ENCODE data around the gene GSTT2B. TPM values are rescaled to one million over a fixed set of nuclear protein-coding genes. Genes with fewer than 3 reads are reported as not detected.
"Not testable (repeated sequence)": the region's sequence is repeated elsewhere in the genome, so short reads cannot be mapped to it uniquely, and the experiment has no call there.

Gene GSTT2B
- total RNA-seq, 2 experiments from 2014 or later = not detected

DNA sequence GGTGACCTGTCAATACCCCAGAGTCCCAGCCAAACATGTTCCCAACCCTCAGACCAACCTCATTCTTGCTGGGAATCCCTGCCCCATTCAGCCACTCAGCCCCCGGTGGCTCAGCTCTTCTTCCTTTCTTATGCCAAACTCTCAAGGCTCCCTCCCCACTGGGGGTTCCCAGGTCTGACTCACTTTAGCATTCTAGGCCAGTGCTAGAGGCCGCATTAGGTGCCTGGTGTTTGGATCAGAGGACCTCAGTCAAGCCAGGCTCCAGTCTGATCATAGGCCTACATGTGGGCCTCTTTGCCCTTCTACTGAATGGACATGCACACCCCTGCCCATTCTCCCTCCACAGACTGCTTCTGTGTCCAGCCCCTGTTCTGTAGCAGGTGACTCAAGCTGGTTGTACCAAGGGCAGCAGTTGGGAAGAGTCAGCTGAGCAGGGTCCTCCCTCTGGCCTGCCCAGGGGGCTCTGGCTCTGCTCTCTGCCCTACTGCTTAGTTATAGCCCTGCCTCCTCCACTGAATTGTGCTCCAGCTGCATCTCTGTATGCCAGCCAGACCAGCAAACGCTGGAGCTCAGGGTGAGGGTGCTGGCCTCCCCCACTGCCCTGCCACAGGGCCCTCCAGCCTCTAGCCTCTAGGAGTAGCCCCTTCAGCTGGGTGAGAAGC is 28.7 kb upstream of the GSTT2B start:
- DNase-seq (ENCODE audit: low spot score); H3K9me2 ChIP-seq (ENCODE audit: insufficient read depth, low read length); BruUV-seq (replicated peaks); H3K4me3 ChIP-seq (ENCODE audit: low read depth, low read length, poor library complexity, severe bottlenecking); H3K27ac ChIP-seq (ENCODE audit: low read depth, low read length, poor library complexity, severe bottlenecking); H3K4me1 ChIP-seq (ENCODE audit: insufficient read depth, low read length, poor library complexity, severe bottlenecking); CTCF ChIA-PET (ENCODE audit: unreplicated experiment); H3K9me3 ChIP-seq (ENCODE audit: low read length); POLR2A ChIA-PET; H2AFZ ChIP-seq (ENCODE audit: low read length); H3K79me2 ChIP-seq (ENCODE audit: insufficient read depth, low read depth, low read length); H3K4me2 ChIP-seq (ENCODE audit: low read length); H3K36me3 ChIP-seq (ENCODE audit: insufficient read depth, low read length); H4K20me1 ChIP-seq (ENCODE audit: insufficient read depth, low read length): not testable (repeated sequence)
- intact Hi-C loops (cut with micrococcal nuclease; ENCODE audit: unreplicated experiment) = loop anchor here (5.0 to 10.0 kb wide), 3 partner anchors 37 to 255 kb away; partner anchors contain the start of gene GGT5

DNA sequence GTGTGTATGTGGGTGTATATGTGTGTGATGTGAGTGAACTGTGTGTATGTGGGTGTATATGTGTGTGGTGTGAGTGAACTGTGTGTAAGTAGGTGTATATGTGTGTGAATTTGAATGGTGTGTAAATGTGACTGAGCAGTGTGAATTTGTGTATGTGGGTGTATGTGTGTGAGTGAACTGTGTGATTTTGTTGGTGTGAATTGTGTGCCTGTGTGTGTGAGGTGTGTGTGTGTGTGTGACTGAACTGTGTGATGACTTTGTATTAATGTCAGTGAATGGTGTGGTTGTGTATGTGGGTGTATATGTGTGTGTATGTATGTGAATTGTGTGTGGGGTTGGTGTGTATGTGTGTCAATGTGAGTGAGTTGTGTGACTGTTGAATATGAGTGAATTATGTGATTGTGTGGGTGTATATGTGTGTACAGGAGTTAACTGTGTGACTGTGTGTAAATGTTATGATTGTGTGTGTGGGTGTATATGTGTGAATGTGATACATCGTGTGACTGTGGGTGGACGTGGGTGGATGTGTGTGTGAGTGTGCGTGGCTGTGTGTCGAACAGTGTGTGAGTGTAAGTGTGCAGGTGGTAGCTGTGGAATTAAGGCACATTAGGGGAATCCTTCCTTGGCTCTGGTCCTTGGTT is 25.7 kb upstream of the GSTT2B start:
- H3K27ac ChIP-seq (ENCODE audit: low read depth, low read length, poor library complexity, severe bottlenecking); H3K36me3 ChIP-seq (ENCODE audit: insufficient read depth, low read length); H3K4me3 ChIP-seq (ENCODE audit: low read depth, low read length, poor library complexity, severe bottlenecking); H2AFZ ChIP-seq (ENCODE audit: low read length); POLR2A ChIA-PET; CTCF ChIA-PET (ENCODE audit: unreplicated experiment); DNase-seq (ENCODE audit: low spot score); H3K9me2 ChIP-seq (ENCODE audit: insufficient read depth, low read length); BruUV-seq (replicated peaks); H3K9me3 ChIP-seq (ENCODE audit: low read length); H3K4me2 ChIP-seq (ENCODE audit: low read length); H3K4me1 ChIP-seq (ENCODE audit: insufficient read depth, low read length, poor library complexity, severe bottlenecking); H4K20me1 ChIP-seq (ENCODE audit: insufficient read depth, low read length); H3K79me2 ChIP-seq (ENCODE audit: insufficient read depth, low read depth, low read length): not testable (repeated sequence)
- intact Hi-C loops (cut with micrococcal nuclease; ENCODE audit: unreplicated experiment) = loop anchor here (5.0 to 10.0 kb wide), 2 partner anchors 191 to 258 kb away; partner anchors contain the start of gene GGT5

DNA sequence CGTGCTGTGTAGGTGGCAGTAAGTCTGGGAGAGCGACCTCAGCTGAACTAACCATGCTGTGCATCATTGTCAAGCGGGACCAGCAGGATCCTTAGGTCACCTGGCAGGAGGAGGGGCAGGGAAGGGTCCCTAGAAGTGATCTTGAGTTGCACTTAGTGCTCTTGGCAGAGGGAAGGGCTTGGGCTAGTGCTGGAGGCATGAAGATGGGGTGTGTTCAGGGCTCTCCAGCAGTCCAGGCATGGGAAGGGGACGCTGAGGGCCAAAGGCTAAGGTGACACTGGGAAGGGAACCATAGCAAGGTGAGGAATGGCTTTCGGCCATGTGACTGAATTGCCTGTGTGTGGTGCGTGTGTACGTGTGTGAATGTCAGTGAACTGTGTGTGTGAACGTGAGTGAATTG is 25.1 kb upstream of the GSTT2B start:
- POLR2A ChIA-PET; DNase-seq (ENCODE audit: low spot score); H3K9me2 ChIP-seq (ENCODE audit: insufficient read depth, low read length); H4K20me1 ChIP-seq (ENCODE audit: insufficient read depth, low read length); H3K4me2 ChIP-seq (ENCODE audit: low read length); H3K4me1 ChIP-seq (ENCODE audit: insufficient read depth, low read length, poor library complexity, severe bottlenecking); H3K9me3 ChIP-seq (ENCODE audit: low read length); BruUV-seq (replicated peaks); H3K79me2 ChIP-seq (ENCODE audit: insufficient read depth, low read depth, low read length); H3K36me3 ChIP-seq (ENCODE audit: insufficient read depth, low read length); H2AFZ ChIP-seq (ENCODE audit: low read length); H3K4me3 ChIP-seq (ENCODE audit: low read depth, low read length, poor library complexity, severe bottlenecking); H3K27ac ChIP-seq (ENCODE audit: low read depth, low read length, poor library complexity, severe bottlenecking); CTCF ChIA-PET (ENCODE audit: unreplicated experiment): not testable (repeated sequence)
- intact Hi-C loops (cut with micrococcal nuclease; ENCODE audit: unreplicated experiment) = loop anchor here (5.0 to 10.0 kb wide), 2 partner anchors 191 to 259 kb away; partner anchors contain the start of gene GGT5

DNA sequence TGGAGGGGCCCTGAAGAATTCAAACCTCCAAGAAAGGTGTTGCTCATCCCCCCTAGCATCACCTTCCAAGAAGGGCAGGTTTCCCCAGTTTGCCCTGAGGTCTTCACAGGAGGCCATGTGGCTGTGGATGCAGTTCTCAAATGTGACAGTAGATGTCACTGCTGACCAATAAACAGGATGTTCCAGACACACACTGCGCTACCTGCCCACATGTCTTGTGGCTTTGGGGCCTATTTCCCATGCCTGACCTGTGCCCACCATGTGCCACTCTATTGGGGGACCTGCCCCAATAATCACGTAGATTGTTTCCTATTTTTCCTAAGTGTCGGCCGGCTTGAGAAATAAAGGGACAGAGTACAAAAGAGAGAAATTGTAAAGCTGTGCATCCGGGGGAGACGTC is 23.4 kb upstream of the GSTT2B start:
- H3K4me3 ChIP-seq (ENCODE audit: low read depth, low read length, poor library complexity, severe bottlenecking) = no peak overlapping the region
- no peaks in the 10 kb centered on the region for H3K4me1 ChIP-seq (ENCODE audit: insufficient read depth, low read length, poor library complexity, severe bottlenecking)
- H3K36me3 ChIP-seq (ENCODE audit: insufficient read depth, low read length) = no peaks in the 10 kb centered on the region
- H3K9me2 ChIP-seq (ENCODE audit: insufficient read depth, low read length) = no peaks in the 10 kb centered on the region
- no peak overlapping the region for H2AFZ ChIP-seq (ENCODE audit: low read length)
- no peaks in the 10 kb centered on the region for H3K79me2 ChIP-seq (ENCODE audit: insufficient read depth, low read depth, low read length)
- ChIA-PET CTCF (ENCODE audit: unreplicated experiment) (no interaction called here), POLR2A (no interaction called here)
- peak; percentile 64 for DNase-seq (ENCODE audit: low spot score)
- H3K27ac ChIP-seq (ENCODE audit: low read depth, low read length, poor library complexity, severe bottlenecking) = no peak overlapping the region
- no peaks in the 10 kb centered on the region for H4K20me1 ChIP-seq (ENCODE audit: insufficient read depth, low read length)
- intact Hi-C loops (cut with micrococcal nuclease; ENCODE audit: unreplicated experiment) = loop anchor here (10.0 kb wide), 1 partner anchor 260 kb away; the partner anchor contains the start of gene GGT5
- no peaks in the 10 kb centered on the region for H3K9me3 ChIP-seq (ENCODE audit: low read length)
- TF ChIP-seq, protein P1, sequence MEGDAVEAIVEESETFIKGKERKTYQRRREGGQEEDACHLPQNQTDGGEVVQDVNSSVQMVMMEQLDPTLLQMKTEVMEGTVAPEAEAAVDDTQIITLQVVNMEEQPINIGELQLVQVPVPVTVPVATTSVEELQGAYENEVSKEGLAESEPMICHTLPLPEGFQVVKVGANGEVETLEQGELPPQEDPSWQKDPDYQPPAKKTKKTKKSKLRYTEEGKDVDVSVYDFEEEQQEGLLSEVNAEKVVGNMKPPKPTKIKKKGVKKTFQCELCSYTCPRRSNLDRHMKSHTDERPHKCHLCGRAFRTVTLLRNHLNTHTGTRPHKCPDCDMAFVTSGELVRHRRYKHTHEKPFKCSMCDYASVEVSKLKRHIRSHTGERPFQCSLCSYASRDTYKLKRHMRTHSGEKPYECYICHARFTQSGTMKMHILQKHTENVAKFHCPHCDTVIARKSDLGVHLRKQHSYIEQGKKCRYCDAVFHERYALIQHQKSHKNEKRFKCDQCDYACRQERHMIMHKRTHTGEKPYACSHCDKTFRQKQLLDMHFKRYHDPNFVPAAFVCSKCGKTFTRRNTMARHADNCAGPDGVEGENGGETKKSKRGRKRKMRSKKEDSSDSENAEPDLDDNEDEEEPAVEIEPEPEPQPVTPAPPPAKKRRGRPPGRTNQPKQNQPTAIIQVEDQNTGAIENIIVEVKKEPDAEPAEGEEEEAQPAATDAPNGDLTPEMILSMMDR (conservative IDR thresholded peaks at IDR 0.05; ENCODE audit: low read length) = peak; percentile 70
- no peak for TF ChIP-seq EZH2phosphoT487 (IDR thresholded peaks at IDR 0.05; ENCODE audit: borderline replicate concordance, low read depth, low read length)
- BruUV-seq (replicated peaks) = no TSS peak
- no peak overlapping the region for H3K4me2 ChIP-seq (ENCODE audit: low read length)

DNA sequence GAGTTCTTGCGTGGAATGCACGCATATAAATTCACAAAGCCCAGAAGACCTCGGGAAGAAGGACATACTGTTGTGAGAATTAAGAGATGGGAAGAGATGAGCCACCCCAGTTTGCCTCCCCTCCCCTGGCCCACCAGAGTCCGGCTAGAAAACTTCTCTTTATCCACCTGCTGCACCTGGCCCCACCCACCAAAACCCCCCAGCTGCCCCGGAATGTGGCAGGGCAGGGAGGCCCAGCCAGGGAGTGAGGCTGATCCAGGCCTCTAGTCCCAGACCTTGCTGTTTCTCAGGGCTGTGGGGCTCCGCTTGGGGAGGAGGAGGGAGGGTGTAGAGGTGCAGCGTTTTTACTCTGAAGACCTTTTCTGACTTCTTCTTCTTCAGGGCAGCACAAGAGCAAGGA is 19.6 kb upstream of the GSTT2B start:
- intact Hi-C loops (cut with micrococcal nuclease; ENCODE audit: unreplicated experiment) = loop anchor here (10.0 kb wide), 1 partner anchor 264 kb away; the partner anchor contains the start of gene GGT5
- H3K4me1 ChIP-seq (ENCODE audit: insufficient read depth, low read length, poor library complexity, severe bottlenecking); H3K9me3 ChIP-seq (ENCODE audit: low read length); H2AFZ ChIP-seq (ENCODE audit: low read length); POLR2A ChIA-PET; H3K79me2 ChIP-seq (ENCODE audit: insufficient read depth, low read depth, low read length); H3K36me3 ChIP-seq (ENCODE audit: insufficient read depth, low read length); H3K4me2 ChIP-seq (ENCODE audit: low read length); H3K27ac ChIP-seq (ENCODE audit: low read depth, low read length, poor library complexity, severe bottlenecking); H4K20me1 ChIP-seq (ENCODE audit: insufficient read depth, low read length); H3K9me2 ChIP-seq (ENCODE audit: insufficient read depth, low read length); CTCF ChIA-PET (ENCODE audit: unreplicated experiment); H3K4me3 ChIP-seq (ENCODE audit: low read depth, low read length, poor library complexity, severe bottlenecking); DNase-seq (ENCODE audit: low spot score); BruUV-seq (replicated peaks): not testable (repeated sequence)

Measured in OCI-LY7 (cell line).